IPS-20b (cell line): ENCODE measurements around the gene CDC14C.

ENCODE experiments used
- H3K27ac ChIP-seq: one replicate; pipeline ENCODE4 v1.5.1; 2013; ENCODE audit warnings: low read length
- H3K27me3 ChIP-seq: 2 replicates; pipeline ENCODE4 v1.6.1; 2013; ENCODE audit warnings: mild to moderate bottlenecking, low read length, inconsistent platforms; ENCODE audit not compliant: insufficient read depth
- H3K36me3 ChIP-seq: 2 replicates; pipeline ENCODE4 v1.6.1; 2013; ENCODE audit warnings: low read depth, mild to moderate bottlenecking, inconsistent platforms, low read length, moderate library complexity; ENCODE audit not compliant: insufficient read depth
- H3K4me1 ChIP-seq: 2 replicates; pipeline ENCODE4 v1.6.1; 2013; ENCODE audit warnings: mild to moderate bottlenecking, control low read depth, inconsistent platforms, low read length, moderate library complexity; ENCODE audit not compliant: insufficient read depth
- H3K4me3 ChIP-seq: 2 replicates; pipeline ENCODE4 v1.5.1; 2013; ENCODE audit warnings: mild to moderate bottlenecking, low read length, inconsistent platforms
- H3K9ac ChIP-seq: 2 replicates; pipeline ENCODE4 v1.6.1; 2013; ENCODE audit warnings: low read depth, mild to moderate bottlenecking, inconsistent platforms, low read length, moderate library complexity
- H3K9me3 ChIP-seq: 2 replicates; pipeline ENCODE4 v1.6.1; 2013; ENCODE audit warnings: mild to moderate bottlenecking, low read depth, low read length, inconsistent platforms; ENCODE audit not compliant: insufficient read depth

Gene CDC14C

DNA sequence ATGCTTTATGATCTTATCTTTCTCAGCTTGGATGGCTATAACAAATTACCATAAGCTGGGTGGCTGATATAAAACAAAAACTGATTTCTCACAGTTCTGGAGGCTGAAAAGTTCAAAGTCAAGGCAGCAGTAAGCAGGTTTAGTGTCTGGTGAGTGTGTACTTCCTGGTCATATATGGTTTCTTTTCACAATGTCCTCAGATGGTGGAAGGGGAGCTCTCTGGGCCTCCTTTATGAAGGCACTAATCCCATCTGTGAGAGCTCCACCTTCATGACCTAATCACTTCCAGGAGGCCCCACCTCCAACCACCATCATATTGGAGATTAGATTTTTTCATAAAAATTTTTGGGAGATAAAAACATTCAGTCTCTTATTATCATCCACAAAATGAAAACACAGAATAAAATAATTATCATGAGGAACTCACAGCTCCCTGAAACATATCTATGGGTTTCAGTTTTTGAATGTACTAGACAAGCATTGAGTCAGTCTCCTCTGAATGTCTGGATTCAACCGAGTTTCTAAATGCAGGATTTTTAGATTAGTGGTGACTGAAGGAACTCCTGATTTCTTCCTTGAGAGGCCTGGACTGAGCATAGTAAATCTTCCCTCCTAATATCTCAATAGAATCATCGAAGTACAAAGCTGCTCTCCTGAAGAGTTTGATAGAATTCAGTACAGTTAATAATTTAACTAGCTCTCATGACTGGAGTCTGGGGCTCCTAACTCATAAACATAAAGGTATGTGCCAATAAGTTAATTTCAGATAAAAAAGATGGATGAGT is 8.0 kb downstream of the CDC14C start:
- H3K4me3 ChIP-seq, result no peak overlapping the region

DNA sequence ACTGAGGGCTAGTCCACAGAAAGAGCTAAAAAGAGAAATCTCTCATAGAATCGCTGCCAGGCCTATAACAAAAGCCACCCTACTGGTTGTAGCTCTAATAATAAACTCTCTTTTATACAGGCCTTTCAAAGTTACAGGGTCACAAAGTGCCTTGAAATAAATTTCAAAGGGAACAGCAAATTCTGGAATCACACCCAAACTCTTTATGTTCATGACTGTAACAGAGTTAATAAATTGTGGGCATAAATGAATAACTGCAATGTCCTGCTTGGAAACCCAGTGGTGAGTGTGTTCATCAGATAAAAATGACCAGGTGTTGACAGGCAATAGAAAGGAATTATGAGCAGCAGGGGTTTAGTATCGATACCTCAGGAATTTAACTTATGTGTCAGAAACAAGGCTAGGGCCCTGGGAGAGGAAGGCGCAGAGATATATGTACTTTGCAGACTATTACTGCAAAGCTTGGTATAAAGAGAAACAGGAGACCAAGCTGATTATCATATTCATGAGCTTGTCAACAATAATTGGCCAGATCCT is 9.3 kb downstream of the CDC14C start:
- no peak overlapping the region for H3K4me3 ChIP-seq
- no peaks in the 10 kb centered on the region for H3K4me1 ChIP-seq
- H3K27me3 ChIP-seq, result no peaks in the 10 kb centered on the region
- no peak overlapping the region for H3K9ac ChIP-seq
- H3K9me3 ChIP-seq, result no peaks in the 10 kb centered on the region
- H3K36me3 ChIP-seq, result no peaks in the 10 kb centered on the region
- no peak overlapping the region for H3K27ac ChIP-seq

More for the DNA sequence above, 8.0 kb downstream of the CDC14C start:
- Histone ChIP-seq H3K36me3 (no peaks in the 10 kb centered on the region), H3K27me3 (no peaks in the 10 kb centered on the region), H3K9me3 (no peaks in the 10 kb centered on the region), H3K4me1 (no peaks in the 10 kb centered on the region), H3K9ac (no peak overlapping the region), H3K27ac (no peak overlapping the region)

DNA sequence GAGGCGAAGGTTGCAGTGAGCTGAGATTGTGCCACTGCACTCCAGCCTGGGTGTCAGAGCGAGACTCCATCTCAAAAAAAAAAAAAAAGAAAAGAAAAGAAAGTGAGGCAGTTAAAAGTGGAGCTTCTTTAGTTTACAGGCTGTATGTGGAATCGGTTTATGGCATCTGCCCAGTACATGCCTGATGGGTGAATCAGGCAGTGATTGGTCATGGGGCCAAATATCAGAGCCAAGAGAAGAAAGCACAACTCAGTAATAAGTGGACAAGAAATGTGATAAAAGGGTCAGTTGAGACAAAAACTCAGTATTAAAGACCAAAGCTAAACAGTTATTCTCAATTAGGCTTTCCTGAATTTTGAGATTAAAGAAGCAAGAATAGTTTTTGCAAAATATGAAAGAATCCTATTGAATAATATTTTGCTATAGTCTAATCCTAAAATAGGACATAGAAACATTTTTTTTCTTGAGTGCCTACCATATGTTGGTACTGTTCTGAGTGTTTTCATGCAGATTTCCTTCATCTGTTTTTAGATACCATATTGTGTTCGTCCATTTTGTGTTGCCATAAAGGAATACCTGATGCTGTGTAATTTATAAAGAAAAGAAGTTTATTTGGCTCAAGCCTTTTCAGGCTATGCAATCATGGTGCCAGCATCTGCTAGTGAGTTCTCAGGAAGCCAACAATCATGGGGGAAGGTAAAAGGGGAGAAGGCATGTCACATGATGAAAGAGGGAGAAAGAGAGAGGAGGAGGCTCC is 14.4 kb downstream of the CDC14C start:
- no peak overlapping the region for H3K9ac ChIP-seq
- no peak overlapping the region for H3K27ac ChIP-seq
- H3K4me3 ChIP-seq, result no peak overlapping the region
- no peaks in the 10 kb centered on the region; the same call in 1 of the 2 replicates for H3K4me1 ChIP-seq
- H3K9me3 ChIP-seq, result no peaks in the 10 kb centered on the region
- no peaks in the 10 kb centered on the region for H3K27me3 ChIP-seq
- H3K36me3 ChIP-seq, result no peaks in the 10 kb centered on the region

DNA sequence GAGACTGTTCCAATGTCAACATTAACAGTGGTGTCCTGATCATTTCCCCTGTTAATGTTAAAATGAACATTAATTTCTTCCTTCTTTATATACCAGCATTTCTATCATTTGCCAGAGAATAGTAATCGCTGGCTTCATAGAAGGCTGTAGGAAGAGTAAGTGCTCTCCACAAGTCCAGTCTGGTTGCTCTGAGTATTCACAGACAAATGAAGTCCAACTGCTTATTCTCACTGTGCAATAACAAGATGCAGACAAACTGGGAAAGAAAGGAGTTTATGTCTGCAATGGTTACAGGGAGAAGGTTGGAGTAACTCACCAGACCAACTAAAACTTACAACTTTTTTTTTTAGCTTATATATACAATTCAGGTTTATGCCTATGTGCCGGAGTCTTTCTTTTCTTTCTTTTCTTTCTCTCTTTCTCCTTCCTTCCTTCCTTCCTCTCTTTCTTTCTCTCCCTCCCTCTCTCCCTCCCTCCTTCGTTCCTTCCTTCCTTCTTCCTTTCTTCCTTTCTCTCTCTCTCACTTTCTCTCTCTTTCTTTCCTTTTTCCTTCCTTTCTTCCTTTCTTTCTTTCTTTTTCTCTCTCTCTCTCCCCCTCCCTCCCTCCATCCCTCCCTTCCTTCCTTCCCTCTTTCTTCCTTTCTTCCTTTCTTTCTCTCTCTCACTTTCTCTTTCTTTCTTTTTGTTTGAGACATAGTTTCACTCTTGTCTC is 19.1 kb downstream of the CDC14C start:
- no peaks in the 10 kb centered on the region; the same call in 1 of the 2 replicates for H3K4me1 ChIP-seq
- peaks cover under 1% of the 10 kb centered on the region; the same call in 1 of the 2 replicates for H3K9me3 ChIP-seq
- no peak overlapping the region for H3K9ac ChIP-seq
- H3K27me3 ChIP-seq, result no peaks in the 10 kb centered on the region
- H3K36me3 ChIP-seq, result no peaks in the 10 kb centered on the region
- H3K4me3 ChIP-seq, result no peak overlapping the region
- H3K27ac ChIP-seq, result no peak overlapping the region

DNA sequence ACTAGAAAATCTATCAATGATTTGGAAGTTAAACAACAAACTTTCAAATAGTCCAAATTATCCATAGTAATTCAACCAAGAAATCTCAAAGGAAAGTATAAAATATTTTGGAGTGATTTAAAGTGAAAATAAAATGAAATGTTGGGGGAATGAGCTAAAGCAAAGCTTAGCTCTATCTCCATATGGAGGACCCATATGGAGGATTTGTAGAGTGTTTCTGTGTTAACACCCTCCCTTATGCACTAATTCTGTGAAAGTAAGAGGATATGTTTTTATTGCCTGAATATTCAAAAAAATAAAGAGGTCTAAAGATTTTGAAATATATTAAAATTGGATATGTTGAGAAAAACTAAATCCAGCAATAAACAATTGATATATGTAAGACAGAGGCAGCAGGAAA is 31.6 kb downstream of the CDC14C start:
- Histone ChIP-seq H3K4me3 (no peak overlapping the region), H3K36me3 (no peaks in the 10 kb centered on the region), H3K27ac (no peak overlapping the region), H3K27me3 (no peaks in the 10 kb centered on the region), H3K4me1 (no peaks in the 10 kb centered on the region), H3K9ac (no peak overlapping the region), H3K9me3 (peaks cover 7% of the 10 kb centered on the region)

DNA sequence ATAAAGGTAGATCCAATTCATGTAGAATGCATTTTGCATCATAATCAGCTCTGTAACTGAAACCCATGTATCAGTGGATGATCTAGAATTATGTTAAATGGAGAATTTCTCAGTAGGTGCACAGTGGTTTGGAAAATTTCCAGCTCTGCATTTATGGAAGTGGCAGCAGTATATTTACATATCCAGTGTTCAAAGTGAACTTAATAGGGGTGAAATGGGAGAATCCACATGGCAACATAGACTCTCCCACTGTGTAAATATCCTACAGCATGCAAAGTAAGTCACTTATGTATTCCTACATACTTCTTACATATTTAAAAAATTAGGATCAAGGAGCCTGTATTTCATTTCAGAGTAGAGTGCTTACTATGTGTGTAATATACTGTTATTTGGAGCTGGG is 35.3 kb downstream of the CDC14C start:
- Histone ChIP-seq H3K36me3 (no peaks in the 10 kb centered on the region), H3K4me1 (peaks cover 4% of the 10 kb centered on the region; the same call in 1 of the 2 replicates), H3K9me3 (no peaks in the 10 kb centered on the region), H3K9ac (no peak overlapping the region), H3K4me3 (no peak overlapping the region), H3K27ac (no peak overlapping the region), H3K27me3 (no peaks in the 10 kb centered on the region)

DNA sequence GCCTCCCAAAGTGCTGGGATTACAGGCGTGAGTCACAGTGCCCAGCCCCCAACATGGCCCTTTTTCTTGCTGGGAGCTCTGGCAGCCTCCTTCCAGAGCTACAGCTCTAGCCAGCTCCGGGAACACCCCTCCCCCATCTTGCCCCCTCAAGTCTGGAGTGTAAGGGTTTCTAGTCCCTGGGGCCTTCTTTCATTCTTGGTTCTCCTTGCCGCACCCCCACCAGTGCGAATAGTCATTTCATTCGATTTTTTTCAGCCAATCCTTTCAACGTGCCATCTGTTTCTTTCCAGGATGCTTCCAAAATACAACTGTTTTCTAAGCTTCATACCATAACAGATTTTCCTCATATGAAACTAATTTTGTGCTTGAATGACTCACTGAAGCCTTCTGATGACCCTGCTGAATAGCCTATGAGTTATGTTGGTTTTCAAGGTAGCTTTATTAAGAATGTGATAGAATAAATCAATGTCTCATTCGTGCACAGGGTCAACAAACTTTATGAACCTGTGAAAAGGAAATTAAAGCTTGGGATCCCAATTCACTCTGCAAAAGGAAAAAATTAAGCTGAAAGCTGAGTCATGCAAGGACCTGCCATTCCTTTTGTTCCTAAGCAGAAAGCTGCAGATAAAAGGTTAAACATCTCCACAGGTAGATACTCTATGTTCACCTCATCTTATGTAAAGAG is 38.6 kb downstream of the CDC14C start:
- H3K4me1 ChIP-seq, result peaks cover 4% of the 10 kb centered on the region; the same call in 1 of the 2 replicates
- H3K9me3 ChIP-seq, result no peaks in the 10 kb centered on the region
- H3K4me3 ChIP-seq, result no peak overlapping the region
- H3K36me3 ChIP-seq, result no peaks in the 10 kb centered on the region
- H3K27me3 ChIP-seq, result no peaks in the 10 kb centered on the region
- no peak overlapping the region for H3K27ac ChIP-seq
- no peak overlapping the region for H3K9ac ChIP-seq

GRCh38 chr7:48964074-48964473 is 39.7 kb downstream of the CDC14C start:
- H3K36me3 ChIP-seq, result no peaks in the 10 kb centered on the region
- no peak overlapping the region for H3K27ac ChIP-seq
- peaks cover 4% of the 10 kb centered on the region; the same call in 1 of the 2 replicates for H3K4me1 ChIP-seq
- no peaks in the 10 kb centered on the region for H3K9me3 ChIP-seq
- H3K4me3 ChIP-seq, result no peak overlapping the region
- H3K9ac ChIP-seq, result no peak overlapping the region
- no peaks in the 10 kb centered on the region for H3K27me3 ChIP-seq

DNA sequence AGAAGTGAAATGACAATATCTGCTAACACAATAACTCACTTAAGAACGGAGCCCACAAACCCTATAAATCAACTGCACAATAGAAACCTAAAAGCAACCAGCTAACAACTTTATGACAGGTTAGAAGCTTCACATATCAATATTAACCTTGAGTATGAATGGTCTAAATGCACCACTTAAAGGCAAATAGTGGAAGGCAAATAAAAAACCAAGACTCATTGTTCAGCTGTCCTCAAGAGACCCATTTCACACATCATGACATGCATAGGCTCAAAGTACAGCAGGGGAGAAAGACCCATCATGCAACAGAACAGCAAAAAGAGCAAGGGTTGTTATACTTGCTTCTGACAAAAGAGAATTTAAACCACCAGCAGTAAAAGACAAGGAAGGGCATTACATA is 46.8 kb downstream of the CDC14C start:
- no peaks in the 10 kb centered on the region for H3K9me3 ChIP-seq
- H3K36me3 ChIP-seq, result no peaks in the 10 kb centered on the region
- no peak overlapping the region for H3K9ac ChIP-seq
- H3K4me3 ChIP-seq, result no peak overlapping the region
- no peak overlapping the region for H3K27ac ChIP-seq
- no peaks in the 10 kb centered on the region for H3K27me3 ChIP-seq
- H3K4me1 ChIP-seq, result no peaks in the 10 kb centered on the region

GRCh38 chr7:48976253-48976652 is 51.9 kb downstream of the CDC14C start:
- H3K27me3 ChIP-seq, result no peaks in the 10 kb centered on the region
- H3K27ac ChIP-seq, result no peak overlapping the region
- no peaks in the 10 kb centered on the region for H3K4me1 ChIP-seq
- H3K9ac ChIP-seq, result no peak overlapping the region
- no peaks in the 10 kb centered on the region for H3K9me3 ChIP-seq
- no peaks in the 10 kb centered on the region for H3K36me3 ChIP-seq
- no peak overlapping the region for H3K4me3 ChIP-seq

DNA sequence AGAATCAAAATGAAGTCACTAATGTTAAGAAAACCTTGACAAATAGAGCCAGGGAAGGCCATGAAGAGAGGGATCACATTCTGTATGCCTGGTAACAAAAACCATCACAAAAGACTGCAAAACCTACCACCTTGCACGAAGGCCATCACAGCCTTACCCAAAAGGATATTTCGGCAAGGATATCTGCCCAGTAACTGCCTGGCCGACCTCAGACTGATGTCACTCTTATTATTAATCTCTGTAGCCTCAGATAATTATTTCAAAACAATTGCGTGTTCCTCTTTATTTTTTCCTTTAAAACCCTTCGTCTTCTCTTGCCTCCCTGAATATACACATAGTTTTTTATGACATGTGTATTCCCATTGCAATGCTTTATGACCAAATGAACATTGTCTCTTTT is 52.5 kb downstream of the CDC14C start:
- H3K27ac ChIP-seq, result no peak overlapping the region
- H3K4me1 ChIP-seq, result no peaks in the 10 kb centered on the region
- no peaks in the 10 kb centered on the region for H3K36me3 ChIP-seq
- H3K9ac ChIP-seq, result no peak overlapping the region
- no peak overlapping the region for H3K4me3 ChIP-seq
- H3K9me3 ChIP-seq, result no peaks in the 10 kb centered on the region
- H3K27me3 ChIP-seq, result no peaks in the 10 kb centered on the region
